Stimulated activated CD4-positive, alpha-beta T cell treated with anti-CD3 and anti-CD28 coated beads, Interleukin-15, amount 100 ng/mL, for 24 hours (primary cell): ENCODE measurements around the gene DNHD1.
A peak's percentile ranks its signal among the peaks of the same experiment; 100 is the strongest.
"Not testable (repeated sequence)": the region's sequence is repeated elsewhere in the genome, so short reads cannot be mapped to it uniquely, and the experiment has no call there.

Experiments used
- DNase-seq: peaks from one replicate; pipeline ENCODE4 v3.0.0-alpha.2; 2020

DNHD1 gene

GRCh38 chr11:6481924-6482275 is 15.2 kb upstream of the DNHD1 start:
- DNase-seq: peak; percentile 21

GRCh38 chr11:6482441-6482840 is 14.6 kb upstream of the DNHD1 start:
- DNase-seq: no peak

GRCh38 chr11:6483015-6483414 is 14.1 kb upstream of the DNHD1 start:
- DNase-seq: no peak

- no peak for DNase-seq
Observed at GRCh38 chr11:6485661-6486060, 11.4 kb upstream of the DNHD1 start.

- no peak for DNase-seq
Observed at GRCh38 chr11:6486256-6486655, 10.8 kb upstream of the DNHD1 start.

- no peak for DNase-seq
Observed at GRCh38 chr11:6486938-6487337, 10.1 kb upstream of the DNHD1 start.

- DNase-seq: no peak
Observed at GRCh38 chr11:6488342-6488741, 8.7 kb upstream of the DNHD1 start.

- no peak for DNase-seq
Observed at GRCh38 chr11:6488821-6489220, 8.3 kb upstream of the DNHD1 start.

- no peak for DNase-seq
Observed at GRCh38 chr11:6489306-6489705, 7.8 kb upstream of the DNHD1 start.

- DNase-seq: no peak
Observed at GRCh38 chr11:6498121-6498520, 1.0 kb downstream of the DNHD1 start.

GRCh38 chr11:6498544-6498943 is 1.5 kb downstream of the DNHD1 start:
- DNase-seq: no peak

GRCh38 chr11:6502382-6502781 is 5.3 kb downstream of the DNHD1 start:
- no peak for DNase-seq

GRCh38 chr11:6504166-6504565 is 7.1 kb downstream of the DNHD1 start:
- DNase-seq: no peak

GRCh38 chr11:6505577-6506240 is 8.6 kb downstream of the DNHD1 start:
- DNase-seq: peak; percentile 10

GRCh38 chr11:6516865-6517264 is 19.8 kb downstream of the DNHD1 start:
- DNase-seq: no peak

- DNase-seq: no peak
Observed at GRCh38 chr11:6520265-6520664, 23.2 kb downstream of the DNHD1 start.

- DNase-seq: not testable (repeated sequence)
Observed at GRCh38 chr11:6521946-6522345, 24.9 kb downstream of the DNHD1 start.

- no peak for DNase-seq
Observed at GRCh38 chr11:6523253-6523652, 26.2 kb downstream of the DNHD1 start.

GRCh38 chr11:6526411-6527135 is 29.5 kb downstream of the DNHD1 start:
- no peak for DNase-seq

- no peak for DNase-seq
Observed at GRCh38 chr11:6529266-6529665, 32.2 kb downstream of the DNHD1 start.

GRCh38 chr11:6530848-6531247 is 33.8 kb downstream of the DNHD1 start:
- DNase-seq: no peak

- DNase-seq: no peak
Observed at GRCh38 chr11:6531267-6531752, 34.2 kb downstream of the DNHD1 start.

- DNase-seq: no peak
Observed at GRCh38 chr11:6538456-6538855, 41.4 kb downstream of the DNHD1 start.

GRCh38 chr11:6538945-6539344 is 41.9 kb downstream of the DNHD1 start:
- no peak for DNase-seq
